Right lobe of liver (tissue), 6 donors: Measurements from ENCODE around the gene SPRED1. TPM values are rescaled to one million over a fixed set of nuclear protein-coding genes. Genes with fewer than 3 reads are reported as not detected.
A peak's percentile ranks its signal among the peaks of the same experiment; 100 is the strongest.

Experiments
- ATAC-seq, 4 donors: fragments of 200-7000 bp; cut with Tn5 transposase; one replicate each; pipeline ENCODE4 v1.9.1; 2020; ENCODE audit warnings: mild to moderate bottlenecking in 4 of 4, moderate library complexity in 4 of 4
- DNase-seq, 3 donors: peaks; one replicate each; pipeline ENCODE4 v3.0.0-alpha.2; 2020
- H3K27ac ChIP-seq, 3 donors: fragments of 200-600 bp; one replicate each; pipeline ENCODE4 v1.8.0; 2022
- H3K27me3 ChIP-seq, 2 donors: fragments of 200-600 bp; one replicate each; pipeline ENCODE4 v1.8.0; 2022
- H3K36me3 ChIP-seq, 4 donors: fragments of 200-600 bp; sonication (generic) in 1 of 4; one replicate each; pipeline versions ENCODE4 v1.5.1 to v1.8.0; 2017 to 2022; ENCODE audit warnings: control low read depth in 1 of 4
- H3K4me1 ChIP-seq, 4 donors: fragments of 200-600 bp; sonication (generic) in 1 of 4; one replicate each; pipeline versions ENCODE4 v1.5.1 to v1.8.0; 2017 to 2022; ENCODE audit warnings: control low read depth in 1 of 4
- H3K4me3 ChIP-seq, 3 donors: fragments of 200-600 bp; one replicate each; pipeline ENCODE4 v1.8.0; 2022
- H3K9me3 ChIP-seq, 4 donors: fragments of 200-600 bp; sonication (generic) in 1 of 4; one replicate each; pipeline versions ENCODE4 v1.5.1 to v1.8.0; 2017 to 2022; ENCODE audit warnings: control low read depth in 1 of 4
- POLR2A ChIP-seq: fragments of 450-650 bp; IDR thresholded peaks from one replicate; pipeline ENCODE4 v1.6.1; 2017; ENCODE audit warnings: antibody characterized with exemption, mild to moderate bottlenecking
- WGBS: methylation state at CpG from one replicate; pipeline ENCODE4 v1.1.6; 2018; ENCODE audit warnings: low coverage, low lambda C conversion rate; ENCODE audit not compliant: insufficient coverage; ENCODE audit errors: missing lambda C conversion rate; 5-methylcytosine and 5-hydroxymethylcytosine counted together
- intact Hi-C, 2 donors: fragments of 100-400 bp; cut with DNase I; formaldehyde crosslinking; loops; one replicate each; pipeline versions ENCODE4 v1.11.2 to v1.14.1; 2022
- total RNA-seq, 6 experiments: library from RNA; depleted of rRNA in 2 of 6; stranded (reverse); fragments of >200 nt in 2 of 6; fragmentation: NEBNext Ultra II Directional in 3 of 6; extraction: Animal tissue kit (Norgen Biotek cat#: 25700) in 3 of 6; gene quantifications; one replicate each; pipeline versions ENCODE4 v1.1.0 to v1.2.4, GENCODE V29; 2016 to 2023
- TF ChIP-seq, protein P1 (sequence below), 4 donors: fragments of 200-600 bp in 3 of 4; fragments of 450-650 bp in 1 of 4; IDR thresholded peaks; one replicate each; pipeline versions ENCODE4 v1.5.1 to v1.8.0; 2016 to 2022; ENCODE audit warnings: antibody characterized with exemption in 4 of 4, mild to moderate bottlenecking in 2 of 4
- donor health status: DM: no; HTN: yes; CAD: no.
- donor health status: DM: no; HTN: no; CAD: no.
- donor health status: DM: no; HTN: no; CAD: no.
- donor health status: DM: no; HTN: yes; CAD: no.
- donor health status: DM: no; HTN: yes; CAD: no.

SPRED1 gene
- total RNA-seq, 6 experiments from 2014 or later, result 4.5 to 9.6 (median 5.3) TPM

DNA sequence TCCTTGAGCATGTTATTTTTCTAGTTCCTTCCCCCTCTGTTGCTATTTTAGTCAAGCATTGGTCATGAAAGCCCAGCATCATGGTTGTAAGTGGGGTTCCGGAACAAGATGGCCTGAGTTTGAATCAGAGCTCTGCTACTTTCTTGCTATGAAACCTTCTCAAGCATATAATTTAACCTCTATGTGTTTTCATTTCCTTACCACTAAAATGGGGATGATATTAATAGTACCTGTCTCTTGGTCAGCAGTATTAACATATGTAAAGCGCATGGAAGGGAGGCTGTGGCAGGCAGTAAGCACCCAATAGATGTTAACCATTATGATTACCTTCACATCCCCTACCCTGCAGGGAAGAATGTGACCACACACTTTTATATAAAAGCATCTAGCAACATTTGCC is 14.3 kb upstream of the SPRED1 start:
- Histone ChIP-seq H3K36me3 (no peaks in the 10 kb centered on the region), H3K27me3 (no peaks in the 10 kb centered on the region), H3K4me3 (no peak overlapping the region), H3K9me3 (no peaks in the 10 kb centered on the region), H3K27ac (no peak overlapping the region), H3K4me1 (no peaks in the 10 kb centered on the region)
- no peak for TF ChIP-seq POLR2A
- TF ChIP-seq, protein P1, sequence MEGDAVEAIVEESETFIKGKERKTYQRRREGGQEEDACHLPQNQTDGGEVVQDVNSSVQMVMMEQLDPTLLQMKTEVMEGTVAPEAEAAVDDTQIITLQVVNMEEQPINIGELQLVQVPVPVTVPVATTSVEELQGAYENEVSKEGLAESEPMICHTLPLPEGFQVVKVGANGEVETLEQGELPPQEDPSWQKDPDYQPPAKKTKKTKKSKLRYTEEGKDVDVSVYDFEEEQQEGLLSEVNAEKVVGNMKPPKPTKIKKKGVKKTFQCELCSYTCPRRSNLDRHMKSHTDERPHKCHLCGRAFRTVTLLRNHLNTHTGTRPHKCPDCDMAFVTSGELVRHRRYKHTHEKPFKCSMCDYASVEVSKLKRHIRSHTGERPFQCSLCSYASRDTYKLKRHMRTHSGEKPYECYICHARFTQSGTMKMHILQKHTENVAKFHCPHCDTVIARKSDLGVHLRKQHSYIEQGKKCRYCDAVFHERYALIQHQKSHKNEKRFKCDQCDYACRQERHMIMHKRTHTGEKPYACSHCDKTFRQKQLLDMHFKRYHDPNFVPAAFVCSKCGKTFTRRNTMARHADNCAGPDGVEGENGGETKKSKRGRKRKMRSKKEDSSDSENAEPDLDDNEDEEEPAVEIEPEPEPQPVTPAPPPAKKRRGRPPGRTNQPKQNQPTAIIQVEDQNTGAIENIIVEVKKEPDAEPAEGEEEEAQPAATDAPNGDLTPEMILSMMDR (IDR thresholded peaks at IDR 0.05), result no peak
- intact Hi-C loops, result no loop called here
- WGBS, result 79% methylated on average over 2 of the region's 2 CpGs
- no peak for DNase-seq
- ATAC-seq, result no peak

DNA sequence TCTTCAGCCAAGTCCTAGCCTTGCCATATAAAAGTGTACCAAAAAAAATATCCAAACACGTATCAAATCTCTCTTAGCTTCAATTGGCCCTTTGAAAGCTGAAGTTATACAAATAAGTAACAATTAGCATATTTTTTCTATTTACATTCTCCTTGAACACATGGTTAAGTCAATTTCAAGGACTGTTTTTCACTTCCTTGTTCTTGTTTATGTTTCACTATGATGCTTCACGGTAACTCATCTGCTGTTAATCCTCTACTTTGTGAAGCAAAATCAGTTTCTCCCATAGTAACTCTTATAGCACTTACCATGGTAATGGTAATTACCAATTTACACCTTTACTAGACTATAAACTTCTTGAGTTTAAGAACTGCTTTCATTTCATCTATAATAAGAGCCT is 10.6 kb upstream of the SPRED1 start:
- H3K9me3 ChIP-seq, result no peaks in the 10 kb centered on the region
- 67% methylated on average over 2 of the region's 2 CpGs for WGBS
- H3K27me3 ChIP-seq, result no peaks in the 10 kb centered on the region
- no peaks in the 10 kb centered on the region for H3K4me1 ChIP-seq
- H3K36me3 ChIP-seq, result no peaks in the 10 kb centered on the region
- no peak for ATAC-seq
- TF ChIP-seq POLR2A, result no peak
- TF ChIP-seq, protein P1 (IDR thresholded peaks at IDR 0.05), result no peak
- H3K4me3 ChIP-seq, result no peak overlapping the region
- no peak for DNase-seq
- intact Hi-C loops, result no loop called here
- no peak overlapping the region for H3K27ac ChIP-seq

DNA sequence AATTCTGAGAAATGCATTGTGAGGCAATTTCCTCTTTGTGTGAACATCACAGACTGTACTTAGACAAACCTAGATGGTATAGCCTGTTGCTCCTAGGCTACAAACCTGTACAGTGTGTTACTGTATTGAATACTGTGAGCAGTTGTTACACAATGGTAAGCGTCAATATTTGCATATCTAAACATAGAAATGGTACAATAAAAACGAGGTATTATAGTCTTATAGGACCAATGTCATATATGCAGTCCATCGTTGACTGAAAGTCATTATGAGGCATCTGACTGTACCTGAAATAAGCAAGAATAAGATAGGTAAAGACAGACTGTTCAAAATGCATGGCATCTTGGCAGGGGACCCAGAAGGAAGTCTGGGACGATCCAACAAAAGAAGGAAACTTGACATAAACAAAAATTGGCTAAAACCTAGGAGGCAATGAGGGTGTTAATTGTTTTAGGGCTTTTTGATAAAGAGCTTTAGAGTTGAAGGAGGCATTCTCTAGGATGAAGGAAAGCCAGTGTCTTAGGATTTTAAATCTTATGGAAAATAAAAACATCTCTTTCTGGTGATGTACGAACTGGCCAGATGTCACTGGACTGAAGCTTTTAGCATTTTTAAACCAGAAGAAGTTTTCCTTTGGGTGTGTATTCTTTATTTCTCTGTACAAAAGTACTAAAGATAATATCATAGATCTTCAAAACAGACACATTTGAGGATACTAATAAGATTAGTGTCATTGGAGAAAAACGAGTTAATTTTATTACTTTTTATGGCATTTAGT is 9.2 kb upstream of the SPRED1 start:
- Histone ChIP-seq H3K27ac (no peak overlapping the region), H3K36me3 (no peaks in the 10 kb centered on the region), H3K27me3 (no peaks in the 10 kb centered on the region), H3K4me3 (no peak overlapping the region), H3K9me3 (no peaks in the 10 kb centered on the region), H3K4me1 (no peaks in the 10 kb centered on the region)
- ATAC-seq (no peak), DNase-seq (no peak)
- 27% methylated on average over 6 of the region's 6 CpGs for WGBS
- TF ChIP-seq, protein P1 (IDR thresholded peaks at IDR 0.05), result no peak
- no peak for TF ChIP-seq POLR2A
- intact Hi-C loops, result no loop called here

DNA sequence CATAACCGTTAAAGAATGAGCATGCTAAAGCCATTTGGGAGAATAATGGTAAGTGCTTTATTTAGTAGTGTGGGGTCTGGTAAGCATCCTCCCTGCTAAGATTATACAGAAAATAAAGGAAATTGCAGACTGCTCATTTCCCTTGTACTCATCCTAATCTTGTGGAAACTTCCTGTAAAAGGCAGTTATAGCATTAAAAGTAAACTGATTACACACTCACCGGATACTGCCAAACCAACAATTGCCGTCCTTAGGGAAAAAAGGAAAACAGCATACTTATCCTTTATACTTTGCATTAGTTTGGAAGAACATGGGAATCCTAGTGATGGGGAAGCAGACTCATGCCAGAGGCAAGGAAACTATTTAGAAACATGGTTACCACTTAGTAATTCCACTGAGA is 5.3 kb upstream of the SPRED1 start:
- Histone ChIP-seq H3K4me3 (no peak overlapping the region), H3K9me3 (no peaks in the 10 kb centered on the region), H3K4me1 (peaks cover 0 to 5% (median 2%) of the 10 kb centered on the region in 4 donors), H3K27me3 (no peaks in the 10 kb centered on the region), H3K36me3 (no peaks in the 10 kb centered on the region), H3K27ac (no peak overlapping the region)
- WGBS, result 51% methylated on average over 3 of the region's 3 CpGs
- no peak for TF ChIP-seq POLR2A
- TF ChIP-seq, protein P1 (IDR thresholded peaks at IDR 0.05), result no peak
- peak in 2 of 4 donors; percentile 3 to 19 for ATAC-seq
- intact Hi-C loops, result no loop called here
- DNase-seq, result no peak
